GM18526 (cell line): Measurements from ENCODE around the gene TBC1D22A.

ENCODE experiments used
- POLR2A ChIP-seq: IDR thresholded peaks from 3 replicates; pipeline ENCODE4 v1.6.1; 2011; ENCODE audit not compliant: insufficient read length; ENCODE audit errors: extremely low read depth

TBC1D22A gene

DNA sequence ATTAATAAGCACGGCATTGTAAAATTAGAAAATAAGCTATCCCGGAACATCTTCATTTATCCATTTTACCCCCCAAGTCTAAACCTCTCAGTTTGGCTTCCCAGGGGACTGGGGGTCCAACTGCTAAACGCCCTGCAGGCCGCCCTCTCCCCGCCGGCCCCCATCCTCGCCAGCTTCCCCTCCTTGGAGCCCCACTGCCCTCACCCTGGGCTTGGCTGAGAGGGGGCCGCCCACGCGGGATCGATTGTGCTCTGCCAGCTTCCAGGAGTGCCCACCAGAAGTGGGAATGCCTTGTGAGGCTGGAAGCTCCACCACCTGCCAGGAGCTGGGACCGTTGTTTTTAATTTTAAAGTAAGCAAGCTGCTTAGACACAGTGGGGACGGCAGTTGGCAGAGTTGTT is 353.5 kb downstream of the TBC1D22A start:
- TF ChIP-seq POLR2A: no peak

DNA sequence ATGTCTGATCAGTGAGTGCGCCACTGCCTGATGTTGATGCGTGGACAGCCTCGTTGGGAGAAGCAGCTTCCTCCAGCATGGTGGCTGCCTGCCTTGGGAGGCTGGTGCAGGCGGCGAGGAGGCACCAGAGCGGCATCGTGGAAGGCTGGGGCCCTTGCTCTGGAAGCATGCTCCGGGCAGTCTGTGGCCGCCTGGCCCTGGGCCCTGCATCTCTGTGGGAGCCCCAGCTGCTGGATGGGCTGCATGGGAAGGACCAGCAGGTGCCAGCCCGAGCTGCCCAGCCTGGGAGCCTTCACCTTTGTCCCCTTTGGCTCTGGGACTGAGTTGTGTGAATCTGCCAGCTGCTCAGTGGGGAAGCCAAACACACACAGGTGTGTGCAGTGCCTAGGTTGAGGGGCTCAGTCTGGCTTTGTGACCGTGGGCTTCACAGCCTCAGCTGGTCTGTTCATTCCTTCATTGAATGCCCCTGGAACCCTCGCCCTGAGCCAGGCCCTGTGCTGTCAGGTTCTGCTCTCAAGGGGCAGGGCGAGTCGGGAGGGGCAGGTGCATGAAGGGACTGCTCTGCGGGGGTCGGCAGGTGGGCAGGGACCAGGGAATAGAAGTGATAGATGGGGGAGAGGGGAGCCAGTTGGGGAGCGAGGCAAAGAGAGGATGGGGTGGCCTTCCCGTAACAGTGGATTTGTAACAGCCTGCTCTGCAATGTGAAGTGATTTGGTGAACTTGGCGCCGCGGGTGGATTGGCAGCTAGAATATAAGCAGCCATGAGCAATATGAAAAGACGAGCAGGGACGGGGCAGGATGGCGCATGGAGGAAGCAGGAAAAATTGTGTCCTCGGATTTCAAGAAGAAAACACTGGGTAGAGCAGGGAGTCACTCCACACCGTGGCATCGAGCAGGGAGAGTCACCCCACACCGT is 354.2 kb downstream of the TBC1D22A start:
- TF ChIP-seq POLR2A: no peak

GRCh38 chr22:47119181-47119580 is 356.7 kb downstream of the TBC1D22A start:
- TF ChIP-seq POLR2A: no peak

DNA sequence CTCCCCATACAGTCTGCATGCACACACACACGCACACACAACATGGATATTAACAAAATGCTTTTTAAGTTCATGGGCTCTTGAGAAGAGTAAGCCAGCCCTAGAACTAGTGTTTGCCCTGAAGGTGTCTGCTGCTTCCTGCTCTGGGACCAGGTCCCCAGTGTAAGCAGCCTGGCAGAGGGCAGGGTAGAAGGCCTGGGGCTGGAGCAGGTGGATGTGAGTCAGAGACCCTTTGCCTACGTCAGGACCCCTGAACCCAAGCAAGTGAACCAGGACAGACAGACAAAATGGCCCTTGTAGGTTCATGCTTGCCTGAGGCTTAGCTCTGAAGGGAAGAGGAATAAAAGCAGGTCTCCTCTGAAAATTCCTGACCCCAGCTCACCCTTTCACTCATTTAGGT is 357.9 kb downstream of the TBC1D22A start:
- TF ChIP-seq POLR2A: no peak

DNA sequence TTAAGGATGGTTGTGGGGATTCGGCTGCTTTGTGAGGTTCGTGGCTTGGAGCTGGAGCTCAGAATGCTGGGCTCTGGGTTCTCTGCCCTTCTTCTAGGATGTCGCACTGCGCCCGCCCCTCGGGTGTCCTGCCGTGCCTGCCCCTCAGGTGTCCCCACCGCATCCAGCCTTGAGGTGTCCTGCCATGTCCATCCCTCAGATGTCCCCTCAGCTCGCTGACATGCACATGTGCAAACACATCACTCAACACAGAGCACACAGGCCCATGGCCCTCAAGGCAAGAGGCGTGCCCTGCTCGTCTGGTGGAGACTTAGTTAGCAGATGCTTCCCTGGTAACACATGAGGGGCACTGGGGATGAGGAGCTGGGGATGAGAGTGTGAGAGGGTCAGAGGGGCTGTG is 359.3 kb downstream of the TBC1D22A start:
- TF ChIP-seq POLR2A: no peak

- no peak for TF ChIP-seq POLR2A
These were observed 360.1 kb downstream of the TBC1D22A start for GRCh38 chr22:47122441-47123000.

GRCh38 chr22:47123006-47123826 is 360.8 kb downstream of the TBC1D22A start:
- TF ChIP-seq POLR2A: no peak

- no peak for TF ChIP-seq POLR2A
These were observed 361.5 kb downstream of the TBC1D22A start for GRCh38 chr22:47123827-47124442.

GRCh38 chr22:47124451-47124881 is 362.0 kb downstream of the TBC1D22A start:
- no peak for TF ChIP-seq POLR2A

GRCh38 chr22:47124961-47125360 is 362.5 kb downstream of the TBC1D22A start:
- no peak for TF ChIP-seq POLR2A

DNA sequence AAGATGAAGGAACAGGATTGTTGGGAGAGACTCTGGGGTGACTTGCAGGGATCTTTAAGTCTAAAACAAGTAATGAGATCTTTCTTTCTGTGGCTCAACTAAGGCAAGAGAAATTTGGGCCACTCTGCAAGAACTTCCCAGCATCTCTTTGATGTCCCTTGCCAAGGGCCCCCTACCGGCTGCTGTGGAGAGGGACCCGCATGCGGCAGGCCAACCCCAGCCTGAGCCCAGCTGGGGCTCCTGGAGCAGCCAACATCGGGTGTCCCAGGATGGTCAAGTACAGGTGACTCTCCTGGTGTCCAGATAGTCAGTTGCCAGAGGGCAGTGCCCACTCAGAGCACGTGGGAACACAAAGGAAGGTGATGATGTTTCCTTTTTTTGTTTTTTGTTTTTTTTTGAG is 363.2 kb downstream of the TBC1D22A start:
- TF ChIP-seq POLR2A: no peak

- no peak for TF ChIP-seq POLR2A
These were observed 363.9 kb downstream of the TBC1D22A start for GRCh38 chr22:47126344-47126811.

GRCh38 chr22:47127441-47127871 is 365.0 kb downstream of the TBC1D22A start:
- TF ChIP-seq POLR2A: no peak

DNA sequence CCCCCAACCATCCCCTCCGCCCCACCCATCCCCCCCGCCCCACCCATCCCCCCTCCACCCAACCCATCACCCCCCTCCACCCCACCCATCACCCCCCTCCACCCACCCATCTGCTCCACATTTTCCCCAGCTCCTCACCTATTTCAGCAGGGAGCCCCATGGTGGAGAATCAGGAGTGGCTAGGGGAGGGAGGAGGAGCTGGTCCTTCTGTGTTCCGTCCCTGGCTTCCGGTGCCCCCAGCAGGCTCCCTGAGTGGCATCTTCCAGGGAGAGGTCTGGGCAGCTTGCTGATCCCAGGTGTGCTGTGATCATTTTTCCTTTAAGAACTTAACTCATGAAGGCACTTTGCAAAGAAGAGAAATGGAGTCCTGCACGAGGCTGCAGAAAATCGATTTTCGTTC is 365.8 kb downstream of the TBC1D22A start:
- TF ChIP-seq POLR2A: no peak

GRCh38 chr22:47128622-47129215 is 366.3 kb downstream of the TBC1D22A start:
- no peak for TF ChIP-seq POLR2A

DNA sequence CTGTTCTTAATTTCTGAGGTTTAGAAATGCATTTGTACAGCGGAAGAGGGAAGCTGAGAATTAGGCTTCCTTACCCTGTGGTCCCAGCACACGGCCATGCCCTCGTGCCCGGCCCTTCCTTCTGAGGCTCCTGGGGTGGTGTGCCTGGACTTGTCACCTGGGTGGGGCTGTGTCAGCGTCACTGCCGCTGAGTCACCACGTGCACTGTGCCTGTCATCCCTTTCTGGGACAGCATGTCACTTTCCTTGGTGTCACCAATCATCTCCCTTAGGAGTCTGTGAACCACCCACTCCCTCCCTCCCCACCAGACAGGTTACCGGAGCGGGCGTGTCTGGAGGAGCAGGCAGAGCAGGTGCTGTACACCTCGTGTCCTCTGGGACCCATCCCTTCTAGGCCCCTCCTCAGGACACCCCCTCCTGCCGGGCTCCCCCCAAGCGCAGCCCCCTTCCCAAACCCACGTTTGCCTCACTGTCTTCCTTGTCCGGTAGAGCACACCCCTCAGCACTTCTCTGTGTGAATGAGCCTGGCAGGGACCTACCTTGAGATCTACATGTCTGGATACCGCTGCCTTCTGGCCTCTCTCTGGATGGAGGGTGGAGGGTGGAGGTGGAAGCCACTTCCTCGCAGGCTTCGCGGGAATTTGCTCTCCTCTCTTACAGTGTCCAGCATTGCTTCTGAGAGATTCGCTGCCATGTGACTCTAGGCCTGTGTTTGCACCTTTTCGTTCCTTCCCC is 367.6 kb downstream of the TBC1D22A start:
- no peak for TF ChIP-seq POLR2A
